Psoas muscle (tissue), 8 donors: ENCODE data around the gene TM7SF3. TPM values are rescaled to one million over a fixed set of nuclear protein-coding genes. Genes with fewer than 3 reads are reported as not detected.

Experiments
- ATAC-seq, 4 donors: fragments of 200-7000 bp; cut with Tn5 transposase; one replicate each; pipeline ENCODE4 v1.9.1; 2020; ENCODE audit warnings: moderate library complexity in 3 of 4, mild to moderate bottlenecking in 2 of 4
- DNase-seq, 2 donors: peaks; one replicate each; pipeline ENCODE4 v3.0.0-alpha.2; 2020
- H3K27ac ChIP-seq: fragments of 200-600 bp; one replicate; pipeline ENCODE4 v1.8.0; 2022
- H3K27me3 ChIP-seq, 3 donors: fragments of 200-600 bp in 1 of 3; one replicate each; pipeline versions ENCODE4 v1.6.1 to v1.8.0; 2013 to 2022; ENCODE audit warnings: low read length in 2 of 3, mild to moderate bottlenecking in 2 of 3, moderate library complexity in 1 of 3; ENCODE audit not compliant: insufficient read depth in 3 of 3
- H3K36me3 ChIP-seq, 2 donors: fragments of 200-600 bp in 1 of 2; one replicate each; pipeline versions ENCODE4 v1.6.1 to v1.8.0; 2013 to 2022; ENCODE audit warnings: low read depth in 1 of 2, mild to moderate bottlenecking in 1 of 2, moderate library complexity in 1 of 2; ENCODE audit not compliant: insufficient read depth in 1 of 2
- H3K4me1 ChIP-seq: fragments of 200-600 bp; one replicate; pipeline ENCODE4 v1.8.0; 2022
- H3K4me3 ChIP-seq: fragments of 200-600 bp; one replicate; pipeline ENCODE4 v1.8.0; 2022; ENCODE audit warnings: mild to moderate bottlenecking
- H3K9me3 ChIP-seq: fragments of 200-600 bp; one replicate; pipeline ENCODE4 v1.8.0; 2022
- CTCF ChIP-seq: fragments of 200-600 bp; IDR thresholded peaks from one replicate; pipeline ENCODE4 v1.8.0; 2022; ENCODE audit warnings: antibody characterized with exemption
- WGBS, 3 donors: extraction: QIAGEN DNeasy Blood & Tissue Kit; methylation state at CpG; one replicate each; pipeline versions ENCODE4 v1.1.6 to v1.1.7; 2013; 5-methylcytosine and 5-hydroxymethylcytosine counted together
- intact Hi-C, 2 donors: fragments of 100-400 bp; cut with DNase I; formaldehyde crosslinking; loops; one replicate each; pipeline versions ENCODE4 v1.11.0 to v1.14.2; 2022
- polyA plus RNA-seq, 3 donors: library from polyadenylated mRNA; stranded (reverse); fragments of 200-250 nt; gene quantifications; one replicate each; pipeline ENCODE4 v1.2.3, GENCODE V29; 2013
- total RNA-seq, 4 donors: library from RNA; stranded (reverse); fragmentation: NEBNext Ultra II Directional in 2 of 4; extraction: Animal tissue kit (Norgen Biotek cat#: 25700) in 2 of 4; gene quantifications; one replicate each; pipeline versions ENCODE4 v1.2.1 to v1.2.4, GENCODE V29; 2021 to 2023
- donor health status: healthy with polysubstance abuse.
- donor health status: DM: no; HTN: no; CAD: no; lungs with moderate emphysema.
- donor health status: Bipolar disorder and iron deficiency.
- donor health status: healthy.
- donor health status: DM: yes; HTN: yes; CAD: no.
- donor health status: DM: no; HTN: no; CAD: no.
- donor health status: DM: no; HTN: no; CAD: no.
- donor health status: DM: yes; HTN: yes; CAD: no.

Gene TM7SF3
- total and polyA plus RNA-seq, 7 donors, result 6.0 to 16.5 (median 12.0) TPM

- no peak overlapping the region for H3K27ac ChIP-seq
- no peak overlapping the region for H3K4me3 ChIP-seq
- H3K36me3 ChIP-seq, result peaks cover 3 to 28% of the 10 kb centered on the region in 2 donors
- intact Hi-C loops, result no loop called here
- no peaks in the 10 kb centered on the region for H3K9me3 ChIP-seq
- 84 to 91% (median 85%) methylated on average over 5 of the region's 5 CpGs for whole genome bisulfite sequencing, 3 donors
- TF ChIP-seq CTCF, result no peak
- ATAC-seq, result no peak
- DNase-seq, result no peak
- H3K27me3 ChIP-seq, result no peaks in the 10 kb centered on the region
- no peaks in the 10 kb centered on the region for H3K4me1 ChIP-seq
Observed at GRCh38 chr12:27001663-27002062, 12.5 kb downstream of the TM7SF3 start.

- ATAC-seq (no peak), DNase-seq (no peak)
- H3K4me3 ChIP-seq, result no peak overlapping the region
- H3K4me1 ChIP-seq, result no peaks in the 10 kb centered on the region
- H3K9me3 ChIP-seq, result no peaks in the 10 kb centered on the region
- intact Hi-C loops, result no loop called here
- no peak for TF ChIP-seq CTCF
- no peak overlapping the region for H3K27ac ChIP-seq
- H3K27me3 ChIP-seq, result no peaks in the 10 kb centered on the region
- WGBS, 3 donors, result 73 to 74% (median 74%) methylated on average over 1 of the region's 1 CpG
- H3K36me3 ChIP-seq, result peaks cover 3 to 33% of the 10 kb centered on the region in 2 donors
Observed at GRCh38 chr12:27000961-27001360, 13.2 kb downstream of the TM7SF3 start.

- WGBS, 3 donors, result 90 to 96% (median 91%) methylated on average over 2 of the region's 2 CpGs
- intact Hi-C loops, result no loop called here
Observed at GRCh38 chr12:26997003-26997402, 17.2 kb downstream of the TM7SF3 start.

GRCh38 chr12:26995706-26996105 lies 18.5 kb downstream of the TM7SF3 start:
- Histone ChIP-seq H3K27ac (no peak overlapping the region), H3K36me3 (peaks cover 10 to 58% of the 10 kb centered on the region in 2 donors), H3K4me1 (no peaks in the 10 kb centered on the region), H3K9me3 (no peaks in the 10 kb centered on the region), H3K4me3 (no peak overlapping the region), H3K27me3 (no peaks in the 10 kb centered on the region)
- no peak for ATAC-seq
- TF ChIP-seq CTCF, result no peak
- intact Hi-C loops, result no loop called here
- WGBS, 3 donors, result 82 to 88% (median 87%) methylated on average over 2 of the region's 2 CpGs
- no peak for DNase-seq

More at GRCh38 chr12:26997003-26997402, 17.2 kb downstream of the TM7SF3 start:
- H3K4me1 ChIP-seq, result no peaks in the 10 kb centered on the region
- H3K27ac ChIP-seq, result no peak overlapping the region
- no peak overlapping the region for H3K4me3 ChIP-seq
- no peak for ATAC-seq
- H3K36me3 ChIP-seq, result peaks cover 10 to 60% of the 10 kb centered on the region in 2 donors
- no peak for DNase-seq
- H3K27me3 ChIP-seq, result no peaks in the 10 kb centered on the region
- H3K9me3 ChIP-seq, result no peaks in the 10 kb centered on the region
- TF ChIP-seq CTCF, result no peak

- no peak for DNase-seq
- no peak overlapping the region for H3K4me3 ChIP-seq
- WGBS, 3 donors, result 92 to 96% (median 93%) methylated on average over 1 of the region's 1 CpG
- intact Hi-C loops, result no loop called here
- TF ChIP-seq CTCF, result no peak
- H3K36me3 ChIP-seq, result peaks cover 11 to 62% of the 10 kb centered on the region in 2 donors
- H3K4me1 ChIP-seq, result no peaks in the 10 kb centered on the region
- H3K27ac ChIP-seq, result no peak overlapping the region
- no peak for ATAC-seq
- H3K27me3 ChIP-seq, result no peaks in the 10 kb centered on the region
- H3K9me3 ChIP-seq, result no peaks in the 10 kb centered on the region
Observed at GRCh38 chr12:26994109-26994508, 20.1 kb downstream of the TM7SF3 start.
